PC-3 (cell line): ENCODE data around the gene UNC13D.

ENCODE experiments used
- EZH2 ChIP-seq: fragments of 300-600 bp; sonication (generic); IDR thresholded peaks from one replicate; pipeline ENCODE4 v1.6.1; 2017; ENCODE audit warnings: antibody characterized with exemption, mild to moderate bottlenecking, low read length; ENCODE audit not compliant: unreplicated experiment
- EZH2phosphoT487 ChIP-seq: fragments of 300-600 bp; sonication (generic); IDR thresholded peaks from 2 replicates; pipeline ENCODE4 v1.6.1; 2018; ENCODE audit warnings: mild to moderate bottlenecking, antibody characterized with exemption, low read length, borderline replicate concordance
- TF ChIP-seq, protein P1 (sequence below): fragments of 300-600 bp; sonication (generic); conservative IDR thresholded peaks from 2 replicates; pipeline ENCODE4 v1.5.1; 2017; ENCODE audit warnings: antibody characterized with exemption, low read depth, mild to moderate bottlenecking, low read length

DNA sequence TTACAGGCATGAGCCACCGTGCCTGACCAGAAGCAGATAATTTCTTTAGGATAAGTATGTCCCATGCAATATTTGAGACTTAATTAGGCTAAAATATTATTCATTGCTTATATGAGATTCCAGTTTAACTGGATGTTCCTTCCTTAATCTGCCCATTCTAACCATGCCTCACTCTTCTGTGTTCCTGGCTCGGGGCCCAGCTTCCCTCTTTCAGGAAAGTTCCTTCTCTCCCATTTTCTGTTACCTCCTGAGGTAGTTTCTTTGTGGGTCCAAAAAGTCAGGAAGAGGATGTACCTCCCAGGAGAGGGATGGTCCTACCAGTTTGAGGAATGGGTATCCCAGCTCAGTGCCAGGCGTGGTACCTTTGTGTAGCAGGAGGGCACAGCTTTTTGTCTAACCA is 36.3 kb downstream of the UNC13D start:
- TF ChIP-seq EZH2phosphoT487 (no peak), EZH2 (no peak)
- TF ChIP-seq, protein P1, sequence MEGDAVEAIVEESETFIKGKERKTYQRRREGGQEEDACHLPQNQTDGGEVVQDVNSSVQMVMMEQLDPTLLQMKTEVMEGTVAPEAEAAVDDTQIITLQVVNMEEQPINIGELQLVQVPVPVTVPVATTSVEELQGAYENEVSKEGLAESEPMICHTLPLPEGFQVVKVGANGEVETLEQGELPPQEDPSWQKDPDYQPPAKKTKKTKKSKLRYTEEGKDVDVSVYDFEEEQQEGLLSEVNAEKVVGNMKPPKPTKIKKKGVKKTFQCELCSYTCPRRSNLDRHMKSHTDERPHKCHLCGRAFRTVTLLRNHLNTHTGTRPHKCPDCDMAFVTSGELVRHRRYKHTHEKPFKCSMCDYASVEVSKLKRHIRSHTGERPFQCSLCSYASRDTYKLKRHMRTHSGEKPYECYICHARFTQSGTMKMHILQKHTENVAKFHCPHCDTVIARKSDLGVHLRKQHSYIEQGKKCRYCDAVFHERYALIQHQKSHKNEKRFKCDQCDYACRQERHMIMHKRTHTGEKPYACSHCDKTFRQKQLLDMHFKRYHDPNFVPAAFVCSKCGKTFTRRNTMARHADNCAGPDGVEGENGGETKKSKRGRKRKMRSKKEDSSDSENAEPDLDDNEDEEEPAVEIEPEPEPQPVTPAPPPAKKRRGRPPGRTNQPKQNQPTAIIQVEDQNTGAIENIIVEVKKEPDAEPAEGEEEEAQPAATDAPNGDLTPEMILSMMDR: no peak
